ENCODE data around the gene TBC1D10B. TPM values are rescaled to one million over a fixed set of nuclear protein-coding genes. Genes with fewer than 3 reads are reported as not detected.

The TBC1D10B gene
- total and polyA plus RNA-seq, 12 donors, result 17.0 to 67.7 (median 44.2) TPM

- Histone ChIP-seq H3K27me3 (no peaks in the 10 kb centered on the region), H3K36me3 (replicated peaks in 1 of 2) (peaks cover 0 to 67% of the 10 kb centered on the region in 2 donors), H3K27ac (peak within 1 kb of the TSS; percentile 78 to 98 (median 95)), H3K4me1 (replicated peaks in 1 of 2) (peaks cover 42 to 44% of the 10 kb centered on the region in 2 donors), H3K9me3 (replicated peaks in 1 of 3) (no peaks in the 10 kb centered on the region), H3K4me3 (peak within 1 kb of the TSS; percentile 25 to 90 (median 51))
- DNase-seq, result peak; percentile 95 to 99 (median 98)
- 0 to 1% (median 1%) methylated on average over 29 to 45 of the region's 45 CpGs for WGBS, 4 donors
- TF ChIP-seq CTCF (IDR thresholded peaks at IDR 0.05) (peak in 1 of 6 experiments; percentile 7), POLR2A (IDR thresholded peaks at IDR 0.05) (peak in 1 of 2 donors; percentile 59)
- intact Hi-C loops (cut with DNase I), result no loop called here
These were observed 14.9 kb downstream of the TBC1D10B start, which contains the start of gene CD2BP2 for GRCh38 chr16:30355144-30355953. Gene CD2BP2, minus strand, starts transcription at chr16:30355308. Its CDS starts 627 bp downstream, at chr16:30354681.

DNA sequence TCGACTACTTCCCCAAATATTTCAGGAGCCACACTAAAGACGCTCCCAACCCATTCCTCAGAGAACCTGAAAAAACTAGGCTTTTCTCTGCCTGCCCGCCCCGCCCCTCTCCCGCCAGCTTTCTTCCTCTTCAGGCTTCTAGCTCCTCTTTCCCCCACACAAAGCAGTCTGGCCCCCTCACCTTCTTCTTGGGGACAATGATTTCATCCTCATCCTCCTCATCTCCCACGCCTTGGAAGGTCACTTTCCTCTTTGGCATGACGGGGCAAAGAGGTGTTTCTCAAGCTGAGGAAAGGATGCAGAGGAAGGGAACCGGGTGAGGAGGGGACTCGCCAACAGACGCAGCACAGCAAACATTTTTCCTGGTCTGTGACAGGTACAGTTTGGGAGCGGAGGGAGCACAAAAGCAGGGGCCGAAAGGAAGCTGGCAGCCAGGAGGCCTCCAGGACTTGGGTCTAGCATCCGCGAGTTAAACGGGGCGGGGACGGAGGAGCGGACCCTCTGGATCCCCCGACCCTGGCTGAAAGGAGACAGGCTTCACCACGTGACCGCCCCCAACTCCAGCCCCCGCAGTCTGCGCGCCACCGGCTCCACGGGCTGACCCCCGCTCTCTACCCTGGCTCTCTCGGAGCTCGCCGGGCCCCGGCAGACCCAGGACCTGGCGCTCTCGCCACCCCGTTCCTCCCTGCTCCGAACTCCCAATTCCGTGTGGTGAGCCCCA is 15.7 kb downstream of the TBC1D10B start:
- peak in 2 of 7 donors; percentile 32 to 41 for DNase-seq

GRCh38 chr16:30353438-30354129 is 16.7 kb downstream of the TBC1D10B start:
- Histone ChIP-seq H3K4me3 (peak overlapping the region in 1 of 4 donors; percentile 90), H3K36me3 (replicated peaks in 1 of 2) (peaks cover 0 to 52% of the 10 kb centered on the region in 2 donors), H3K9me3 (replicated peaks in 1 of 3) (no peaks in the 10 kb centered on the region), H3K27ac (peak overlapping the region in 3 of 5 donors; percentile 72 to 98 (median 98)), H3K27me3 (no peaks in the 10 kb centered on the region), H3K4me1 (replicated peaks in 1 of 2) (peaks cover 42 to 44% of the 10 kb centered on the region in 2 donors)
- WGBS, 4 donors, result 84 to 93% (median 87%) methylated on average over 13 to 23 of the region's 23 CpGs
- TF ChIP-seq CTCF (IDR thresholded peaks at IDR 0.05) (no peak), POLR2A (IDR thresholded peaks at IDR 0.05) (no peak)
- intact Hi-C loops (cut with DNase I), result no loop called here
- peak in 3 of 7 donors; percentile 22 to 37 (median 31) for DNase-seq

More for the DNA sequence above, 15.7 kb downstream of the TBC1D10B start:
- Histone ChIP-seq H3K27ac (peak overlapping the region; percentile 50 to 98 (median 95)), H3K9me3 (replicated peaks in 1 of 3) (no peaks in the 10 kb centered on the region), H3K27me3 (no peaks in the 10 kb centered on the region), H3K36me3 (replicated peaks in 1 of 2) (peaks cover 0 to 62% of the 10 kb centered on the region in 2 donors), H3K4me3 (peak overlapping the region; percentile 25 to 90 (median 51)), H3K4me1 (replicated peaks in 1 of 2) (peaks cover 42 to 44% of the 10 kb centered on the region in 2 donors)
- TF ChIP-seq POLR2A (IDR thresholded peaks at IDR 0.05) (no peak), CTCF (IDR thresholded peaks at IDR 0.05) (no peak)
- intact Hi-C loops (cut with DNase I), result no loop called here
- 1 to 2% (median 2%) methylated on average over 18 to 36 of the region's 36 CpGs for WGBS, 4 donors

Measured in adrenal gland (tissue), 12 donors.